Natural killer cell treated with Interleukin-12 subunit alpha and Interleukin-12 subunit beta and Interleukin-15 and Interleukin-18, amount 100 ng/mL, for 72 hours (primary cell): ENCODE results near the gene PARL. TPM values are rescaled to one million over a fixed set of nuclear protein-coding genes. Genes with fewer than 3 reads are reported as not detected.
"Not testable (repeated sequence)": the region's sequence is repeated elsewhere in the genome, so short reads cannot be mapped to it uniquely, and the experiment has no call there.

ENCODE experiments used
- ATAC-seq, 2 donors: fragments of 150-1000 bp; cut with Tn5 transposase in 1 of 2; sonication (Bioruptor Pico), chemical (Tn5 transposase) in 1 of 2; 2 replicates each; pipeline ENCODE4 v1.10.0; 2021
- DNase-seq: peaks from one replicate; pipeline ENCODE4 v3.0.0; 2022; ENCODE audit warnings: low spot score
- H3K27ac Mint-ChIP-seq, 2 donors: 1 replicate in 1 of 2; 2 replicates in 1 of 2; pipeline ENCODE4 v1.8.0; 2022; ENCODE audit warnings: mixed read lengths in 2 of 2, mild to moderate bottlenecking in 1 of 2, moderate library complexity in 1 of 2
- H3K27me3 Mint-ChIP-seq, 2 donors: 1 replicate in 1 of 2; 2 replicates in 1 of 2; pipeline ENCODE4 v1.8.0; 2022; ENCODE audit warnings: mixed read lengths in 2 of 2
- H3K36me3 Mint-ChIP-seq: one replicate; pipeline ENCODE4 v1.8.0; 2022; ENCODE audit warnings: mixed read lengths
- H3K4me1 Mint-ChIP-seq, 2 donors: 1 replicate in 1 of 2; 2 replicates in 1 of 2; pipeline ENCODE4 v1.8.0; 2022; ENCODE audit warnings: low read depth in 2 of 2, mixed read lengths in 2 of 2, mild to moderate bottlenecking in 1 of 2
- H3K4me3 Mint-ChIP-seq: one replicate; pipeline ENCODE4 v1.8.0; 2022; ENCODE audit warnings: mixed read lengths
- H3K9me3 Mint-ChIP-seq: 2 replicates; pipeline ENCODE4 v1.8.0; 2022; ENCODE audit warnings: mixed read lengths
- total RNA-seq, 2 donors: library from RNA; stranded (reverse); gene quantifications; one replicate each; pipeline ENCODE4 v1.2.3, GENCODE V29; 2022

The PARL gene
- total RNA-seq, 2 donors from 2014 or later = 79.3 to 98.7 TPM

- Mint-ChIP-seq H3K27ac (peak overlapping the region in 1 of 2 donors; percentile 29), H3K4me3 (no peak overlapping the region), H3K36me3 (peaks cover 21% of the 10 kb centered on the region), H3K27me3 (no peaks in the 10 kb centered on the region), H3K4me1 (no peaks in the 10 kb centered on the region), H3K9me3 (no peaks in the 10 kb centered on the region)
- DNase-seq (no peak), ATAC-seq (no peak)
Measured at GRCh38 chr3:183794452-183794851, 90.2 kb downstream of the PARL start.

DNA sequence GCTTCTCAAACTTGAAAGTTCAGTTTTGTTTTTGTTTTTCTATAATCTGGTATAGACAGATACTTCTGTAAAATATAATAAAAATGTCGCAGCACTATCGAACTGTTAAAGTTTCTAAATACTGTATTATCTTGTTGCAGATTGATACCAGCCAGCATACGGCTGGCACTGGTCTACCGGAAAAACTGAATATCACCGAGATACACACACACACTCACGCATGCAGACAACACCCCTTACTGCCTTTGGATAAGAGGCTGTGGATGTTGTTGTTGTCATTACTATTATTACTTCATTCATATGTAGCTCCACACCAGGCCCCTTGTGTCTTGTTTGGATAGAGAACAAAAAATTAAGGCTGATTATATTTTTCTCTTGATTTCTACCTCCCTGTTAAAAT, 91.7 kb downstream of the PARL start:
- peaks cover 20% of the 10 kb centered on the region for H3K36me3 Mint-ChIP-seq
- H3K9me3 Mint-ChIP-seq = no peaks in the 10 kb centered on the region
- no peak overlapping the region for H3K27ac Mint-ChIP-seq
- no peak overlapping the region for H3K4me3 Mint-ChIP-seq
- ATAC-seq (no peak), DNase-seq (no peak)
- no peaks in the 10 kb centered on the region for H3K27me3 Mint-ChIP-seq
- no peaks in the 10 kb centered on the region for H3K4me1 Mint-ChIP-seq

- Mint-ChIP-seq H3K4me3 (no peak overlapping the region), H3K4me1 (no peaks in the 10 kb centered on the region), H3K36me3 (peaks cover 25% of the 10 kb centered on the region), H3K27ac (no peak overlapping the region), H3K9me3 (no peaks in the 10 kb centered on the region), H3K27me3 (no peaks in the 10 kb centered on the region)
- DNase-seq (no peak), ATAC-seq (no peak)
Measured at GRCh38 chr3:183790700-183791099, 94.0 kb downstream of the PARL start.

DNA sequence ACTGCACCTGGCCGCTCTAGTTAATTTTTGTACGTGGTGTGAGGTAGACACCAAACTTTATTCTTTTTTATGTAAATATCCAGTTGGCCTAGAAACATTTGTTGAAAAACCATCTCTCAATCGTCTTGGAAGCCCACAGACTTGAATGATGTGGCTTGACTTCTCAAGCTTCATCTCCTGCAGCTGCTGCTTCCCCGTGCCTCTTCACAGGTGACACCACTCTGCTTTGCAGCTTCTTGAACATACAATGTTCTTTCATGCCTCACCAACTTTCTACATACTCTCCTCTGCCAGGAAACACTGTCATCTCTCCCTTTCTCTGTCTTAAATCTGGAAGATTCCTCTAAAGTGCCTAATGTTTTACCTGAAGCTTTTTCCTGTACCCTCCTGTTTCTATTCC, 94.9 kb downstream of the PARL start:
- Mint-ChIP-seq H3K9me3 (no peaks in the 10 kb centered on the region), H3K4me1 (no peaks in the 10 kb centered on the region), H3K4me3 (no peak overlapping the region), H3K27me3 (no peaks in the 10 kb centered on the region), H3K36me3 (peaks cover 25% of the 10 kb centered on the region), H3K27ac (no peak overlapping the region)
- DNase-seq (no peak), ATAC-seq (no peak)

GRCh38 chr3:183784503-183784902, 100.2 kb downstream of the PARL start:
- peaks cover 13% of the 10 kb centered on the region for H3K36me3 Mint-ChIP-seq
- H3K4me3 Mint-ChIP-seq, H3K27ac Mint-ChIP-seq, H3K27me3 Mint-ChIP-seq, ATAC-seq, DNase-seq, H3K9me3 Mint-ChIP-seq, H3K4me1 Mint-ChIP-seq: not testable (repeated sequence)

- no peaks in the 10 kb centered on the region for H3K9me3 Mint-ChIP-seq
- H3K27me3 Mint-ChIP-seq = no peaks in the 10 kb centered on the region
- no peak overlapping the region for H3K27ac Mint-ChIP-seq
- no peaks in the 10 kb centered on the region for H3K4me1 Mint-ChIP-seq
- no peak overlapping the region for H3K4me3 Mint-ChIP-seq
- H3K36me3 Mint-ChIP-seq = peaks cover 5% of the 10 kb centered on the region
- ATAC-seq (no peak), DNase-seq (no peak)
Measured at GRCh38 chr3:183782576-183783276, 102.0 kb downstream of the PARL start.

DNA sequence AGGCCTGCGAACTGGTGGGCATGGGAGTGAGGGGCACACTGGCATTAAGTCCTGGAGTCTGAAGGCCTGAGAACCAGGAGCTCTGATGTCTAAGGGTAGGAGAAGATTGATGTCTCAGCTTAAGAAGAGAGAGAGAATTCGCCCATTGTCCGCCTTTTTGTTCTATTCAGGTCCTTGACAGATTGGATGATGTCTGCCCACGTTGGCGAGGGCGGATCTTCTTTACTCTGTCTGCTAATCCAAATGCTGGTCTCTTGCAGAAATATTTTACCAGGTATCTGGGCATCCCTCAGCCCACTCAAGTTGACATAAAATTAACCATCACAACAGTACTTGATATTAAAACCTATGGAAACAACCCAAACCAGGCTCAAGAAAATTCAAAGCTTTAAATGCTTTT, 103.4 kb downstream of the PARL start:
- Mint-ChIP-seq H3K36me3 (peaks cover 11% of the 10 kb centered on the region), H3K4me3 (no peak overlapping the region), H3K4me1 (no peaks in the 10 kb centered on the region), H3K27me3 (no peaks in the 10 kb centered on the region), H3K9me3 (no peaks in the 10 kb centered on the region), H3K27ac (no peak overlapping the region)
- DNase-seq = no peak
- ATAC-seq = no peak

DNA sequence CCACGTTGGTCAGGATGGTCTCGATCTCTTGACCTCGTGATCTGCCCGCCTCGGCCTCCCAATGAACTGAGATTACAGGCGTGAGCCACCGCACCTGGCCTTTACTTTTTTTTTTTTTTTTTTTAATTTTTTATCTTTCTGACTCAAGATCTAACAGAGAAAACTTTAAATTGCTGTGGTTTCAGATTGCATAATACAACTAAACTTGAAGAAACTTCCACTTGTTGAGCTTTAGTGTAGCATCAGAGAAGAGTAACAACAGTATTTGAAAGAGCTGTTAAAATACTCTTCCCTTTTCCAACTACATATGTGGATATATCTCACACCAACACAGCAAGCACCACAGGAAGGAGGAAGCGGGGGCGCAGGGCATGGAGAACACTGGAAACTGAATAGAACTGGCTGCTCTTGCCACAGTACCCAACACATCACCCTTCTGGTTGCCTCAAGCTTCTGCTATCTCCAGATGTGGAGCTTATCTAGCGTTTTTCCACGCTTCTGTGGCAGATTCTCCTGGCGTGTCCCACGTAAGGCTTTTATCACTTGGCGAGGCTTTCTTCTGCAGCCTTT, 104.7 kb downstream of the PARL start:
- Mint-ChIP-seq H3K4me3 (no peak overlapping the region), H3K27me3 (no peaks in the 10 kb centered on the region), H3K27ac (no peak overlapping the region), H3K36me3 (peaks cover 12% of the 10 kb centered on the region), H3K4me1 (no peaks in the 10 kb centered on the region), H3K9me3 (no peaks in the 10 kb centered on the region)
- no peak for ATAC-seq
- DNase-seq = no peak

Other genes starting within 250 kb of the PARL start
- gene KLHL24, start 249.3 kb downstream of the PARL start, total RNA-seq = 10 to 100 TPM in 1 of 2 donors, 1 to 10 TPM in 1; 9.8 to 14.9 TPM
- gene YEATS2, start 187.1 kb downstream of the PARL start, total RNA-seq = 10 to 100 TPM; 51.1 to 66.1 TPM
- 1 to 10 TPM; 2.3 to 2.6 TPM for gene MAP6D1, start 59.3 kb downstream of the PARL start, total RNA-seq
- gene ABCC5, start 133.0 kb upstream of the PARL start, total RNA-seq = 10 to 100 TPM; 16.3 to 33.6 TPM
- not detected for gene HTR3D, start 146.9 kb upstream of the PARL start, total RNA-seq
- gene HTR3C, start 168.2 kb upstream of the PARL start, total RNA-seq = not detected
- gene HTR3E, start 212.2 kb upstream of the PARL start, total RNA-seq = not detected